GM13976 (cell line): ENCODE measurements around the gene MSRB3.

ENCODE experiments used
- DNase-seq: peaks from one replicate; pipeline ENCODE4 v3.0.0; 2012; ENCODE audit warnings: low spot score
- in situ Hi-C: fragments of 300-500 bp; cut with MboI; formaldehyde crosslinking; loops from one replicate; pipeline ENCODE4 v1.12.0; 2022; ENCODE audit warnings: low sequenced_read_pairs, mixed read lengths, inconsistent platforms; ENCODE audit not compliant: unreplicated experiment
- TF ChIP-seq, protein P1 (sequence below): IDR thresholded peaks from 2 replicates; pipeline ENCODE4 v1.5.1; 2012; ENCODE audit warnings: borderline replicate concordance, mild to moderate bottlenecking; ENCODE audit not compliant: insufficient read depth; ENCODE audit errors: extremely low read depth, missing control alignments, control extremely low read depth

The MSRB3 gene

DNA sequence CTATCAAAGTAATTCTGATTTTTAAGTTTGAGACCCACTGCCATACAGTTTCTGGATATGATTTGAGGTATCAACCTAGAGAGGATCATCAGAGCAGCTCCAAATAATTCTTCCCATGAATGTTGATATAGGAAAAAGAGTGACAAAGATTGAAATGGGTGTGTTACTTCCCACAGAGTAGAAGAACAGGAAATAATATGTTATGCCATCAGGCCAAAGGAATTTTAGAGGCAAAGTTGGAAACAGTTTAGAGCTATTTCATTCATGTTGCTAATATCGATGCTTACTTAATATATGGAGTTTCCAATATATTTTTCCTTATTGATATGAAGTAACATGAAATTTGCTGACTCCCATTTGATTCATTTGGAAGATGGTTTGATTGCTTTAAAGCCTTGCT, 8.9 kb upstream of the MSRB3 start:
- TF ChIP-seq, protein P1, sequence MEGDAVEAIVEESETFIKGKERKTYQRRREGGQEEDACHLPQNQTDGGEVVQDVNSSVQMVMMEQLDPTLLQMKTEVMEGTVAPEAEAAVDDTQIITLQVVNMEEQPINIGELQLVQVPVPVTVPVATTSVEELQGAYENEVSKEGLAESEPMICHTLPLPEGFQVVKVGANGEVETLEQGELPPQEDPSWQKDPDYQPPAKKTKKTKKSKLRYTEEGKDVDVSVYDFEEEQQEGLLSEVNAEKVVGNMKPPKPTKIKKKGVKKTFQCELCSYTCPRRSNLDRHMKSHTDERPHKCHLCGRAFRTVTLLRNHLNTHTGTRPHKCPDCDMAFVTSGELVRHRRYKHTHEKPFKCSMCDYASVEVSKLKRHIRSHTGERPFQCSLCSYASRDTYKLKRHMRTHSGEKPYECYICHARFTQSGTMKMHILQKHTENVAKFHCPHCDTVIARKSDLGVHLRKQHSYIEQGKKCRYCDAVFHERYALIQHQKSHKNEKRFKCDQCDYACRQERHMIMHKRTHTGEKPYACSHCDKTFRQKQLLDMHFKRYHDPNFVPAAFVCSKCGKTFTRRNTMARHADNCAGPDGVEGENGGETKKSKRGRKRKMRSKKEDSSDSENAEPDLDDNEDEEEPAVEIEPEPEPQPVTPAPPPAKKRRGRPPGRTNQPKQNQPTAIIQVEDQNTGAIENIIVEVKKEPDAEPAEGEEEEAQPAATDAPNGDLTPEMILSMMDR = no peak
- in situ Hi-C loops = no loop called here
- DNase-seq = no peak

DNA sequence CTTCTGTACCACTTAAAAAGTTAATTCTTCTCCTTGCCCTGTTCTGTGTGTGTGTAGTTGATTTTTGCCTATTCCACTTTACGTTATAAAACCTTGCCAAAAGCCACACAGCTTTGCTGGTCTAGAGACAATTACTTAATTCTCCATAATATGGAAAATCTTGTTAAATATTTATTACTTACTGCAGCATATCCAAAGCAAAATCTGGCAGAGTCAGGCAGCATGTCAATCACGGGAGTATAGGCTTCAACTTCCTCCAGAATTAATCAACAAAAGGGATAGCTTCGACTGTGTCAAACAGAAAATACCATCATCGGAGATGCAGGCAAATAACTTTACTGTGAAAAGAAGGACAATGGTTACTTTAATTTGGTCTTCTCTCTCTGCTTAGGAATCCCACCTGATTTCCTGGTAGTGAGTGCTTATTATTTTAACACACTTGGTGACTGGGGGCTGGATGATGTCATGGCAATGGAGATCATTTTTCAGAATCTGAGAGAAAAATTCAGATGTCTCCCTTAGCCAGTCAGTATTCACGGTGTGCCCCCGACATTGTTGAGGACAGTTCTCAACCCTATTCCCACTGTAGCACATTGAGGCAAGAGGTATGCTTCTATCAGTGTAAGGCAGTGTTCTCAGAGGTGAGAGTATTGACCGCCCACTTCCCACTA, 3.7 kb upstream of the MSRB3 start:
- no peak for DNase-seq
- TF ChIP-seq, protein P1 = no peak
- in situ Hi-C loops = no loop called here

DNA sequence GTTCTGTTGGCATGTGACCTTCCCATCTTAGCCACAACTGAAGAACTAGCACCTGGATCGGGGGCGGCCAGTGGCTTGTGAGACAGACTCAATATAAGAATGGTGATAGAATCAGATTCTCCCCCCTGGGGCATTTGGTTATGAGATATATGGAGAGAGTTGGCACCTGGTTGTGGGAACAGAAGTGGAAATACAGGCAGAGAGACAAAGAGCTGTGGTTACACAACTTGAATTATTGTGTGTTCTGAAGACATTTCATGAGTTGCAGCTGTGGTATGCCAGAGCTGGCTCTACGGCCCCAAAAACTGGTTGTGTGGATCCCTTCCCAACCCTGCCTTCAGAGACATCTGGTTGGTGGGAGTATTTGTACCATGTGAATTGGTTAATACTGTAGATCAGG, 2.9 kb upstream of the MSRB3 start:
- in situ Hi-C loops = no loop called here
- TF ChIP-seq, protein P1 = no peak

DNA sequence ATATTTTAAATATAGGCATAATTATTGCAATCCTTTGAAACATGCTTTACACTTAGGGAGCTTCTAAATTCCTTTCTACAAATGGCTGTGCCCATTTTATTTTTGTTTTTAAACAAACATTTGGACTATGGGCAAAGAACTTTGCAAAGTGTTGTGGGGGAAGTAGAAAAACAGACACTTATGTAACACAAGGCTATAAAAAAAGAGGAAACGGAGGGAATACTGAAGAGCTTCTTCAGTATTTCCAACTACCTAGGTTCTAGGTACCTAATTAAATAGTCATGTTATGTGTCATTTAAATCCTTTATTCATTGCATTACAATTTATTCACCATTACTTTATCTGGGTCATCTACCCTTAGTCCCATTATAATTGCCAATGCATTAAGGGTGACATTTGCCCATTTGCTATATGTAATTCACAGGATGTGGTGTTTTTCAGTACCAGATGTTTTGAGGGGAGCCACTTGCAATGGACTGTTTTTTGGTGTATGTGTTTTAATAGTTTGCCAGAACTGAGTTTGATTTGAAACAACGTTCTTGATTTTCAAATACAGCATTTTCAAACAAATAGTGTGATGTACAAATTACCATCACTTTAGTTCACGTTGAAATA, 1.5 kb upstream of the MSRB3 start:
- DNase-seq = no peak
- in situ Hi-C loops = no loop called here
- TF ChIP-seq, protein P1 = no peak

More for the DNA sequence above, 2.9 kb upstream of the MSRB3 start:
- DNase-seq = no peak

DNA sequence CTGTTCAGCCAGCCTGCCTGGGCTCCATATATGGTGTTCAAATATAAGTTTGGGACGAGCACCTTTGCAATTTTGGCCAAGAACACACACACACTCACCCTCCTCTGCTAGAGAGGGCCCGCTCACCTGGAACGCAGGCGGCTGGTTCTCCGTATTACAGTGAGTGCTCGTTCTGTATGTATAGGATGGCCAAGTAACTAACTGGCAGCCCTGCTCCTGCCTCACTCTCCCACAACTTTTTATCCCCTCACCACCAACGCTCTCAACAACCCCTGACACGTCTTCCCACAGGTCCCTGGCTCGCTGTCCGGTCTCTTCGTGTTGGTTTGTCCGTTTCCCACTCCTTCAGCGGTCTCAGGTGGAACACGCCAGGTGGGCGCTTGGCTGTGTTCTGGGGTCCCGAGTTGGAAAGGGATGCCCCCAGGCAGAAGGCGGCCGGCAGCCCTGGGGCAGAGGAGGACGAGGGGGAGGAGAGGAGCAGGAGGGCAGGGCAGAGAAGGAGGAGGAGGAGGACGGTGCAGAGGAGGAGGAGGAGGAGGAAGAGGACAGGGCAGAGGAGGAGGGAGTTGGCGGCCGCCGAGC, 398 bp upstream of the MSRB3 start:
- TF ChIP-seq, protein P1 = no peak
- in situ Hi-C loops = no loop called here
- no peak for DNase-seq

DNA sequence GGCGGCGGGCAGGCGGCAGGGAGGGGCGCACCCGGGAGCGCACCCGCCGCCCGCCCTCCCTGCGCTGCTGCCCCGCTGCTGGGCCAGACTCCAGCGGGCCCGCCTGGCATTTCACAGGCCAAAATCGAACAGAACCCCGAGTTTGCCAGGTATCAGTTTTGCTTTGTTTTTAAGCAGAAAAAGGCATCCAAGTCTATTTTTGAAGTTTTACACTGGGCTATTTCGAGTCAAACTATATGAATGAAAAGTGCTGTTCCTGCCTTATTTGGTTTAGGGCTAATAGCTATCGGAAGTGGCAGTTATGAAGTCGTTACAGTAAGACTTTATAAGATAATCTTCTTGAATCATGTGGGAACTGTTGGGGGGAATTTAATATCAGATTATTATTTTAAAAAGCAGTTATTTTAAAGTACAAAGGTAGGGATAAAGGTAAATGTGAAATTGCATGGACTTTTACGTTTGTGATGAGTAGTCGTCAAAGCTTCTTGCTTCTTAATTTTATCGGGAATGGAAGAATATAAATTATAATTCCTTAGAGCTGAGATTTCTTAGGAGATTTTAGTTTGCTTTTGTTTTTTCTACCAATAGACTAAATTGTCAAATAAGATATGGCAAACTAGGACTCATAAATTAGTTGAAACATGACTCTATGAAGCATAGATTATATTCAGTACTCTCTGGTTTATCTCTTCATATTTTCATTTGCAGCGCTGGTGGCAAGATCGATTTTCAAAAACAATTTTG, 1.1 kb downstream of the MSRB3 start:
- in situ Hi-C loops = no loop called here
- no peak for DNase-seq
- TF ChIP-seq, protein P1 = no peak
